GM15510 (cell line): ENCODE data around the gene DCAF10.

Experiments used
- POLR2A ChIP-seq: IDR thresholded peaks from 3 replicates; pipeline ENCODE4 v1.6.1; 2011; ENCODE audit warnings: borderline replicate concordance; ENCODE audit not compliant: insufficient read length; ENCODE audit errors: extremely low read depth

DCAF10 gene

GRCh38 chr9:37839496-37840461 lies 39.2 kb downstream of the DCAF10 start:
- TF ChIP-seq POLR2A = no peak

DNA sequence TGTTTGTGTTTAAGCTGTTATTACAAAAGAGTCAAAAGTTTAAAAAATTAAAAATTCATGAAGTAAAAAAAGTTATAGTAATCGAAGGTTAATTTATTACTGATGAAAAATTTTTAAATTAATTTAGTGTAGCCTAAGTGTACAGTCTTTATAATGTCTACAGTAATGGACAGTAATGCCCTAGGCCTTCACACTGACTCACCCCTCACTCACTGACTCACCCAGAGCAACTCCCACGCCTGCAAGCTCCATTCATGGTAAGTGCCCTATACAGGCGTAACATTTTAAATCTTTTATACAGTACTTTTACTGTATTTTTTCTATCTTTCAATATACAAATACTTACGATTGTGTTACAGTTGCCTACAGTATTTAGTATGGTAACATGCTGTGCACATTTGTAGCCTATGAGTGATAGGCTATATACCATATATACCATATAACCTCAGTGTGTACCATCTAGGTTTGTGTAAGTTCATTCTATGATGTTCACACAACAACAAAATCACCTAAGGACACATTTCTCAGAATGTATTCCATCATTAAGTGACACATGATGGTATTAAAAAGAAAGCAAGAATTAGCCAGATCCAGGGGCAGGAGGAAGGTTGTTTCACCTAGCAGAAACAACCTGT lies 40.1 kb downstream of the DCAF10 start:
- no peak for TF ChIP-seq POLR2A

DNA sequence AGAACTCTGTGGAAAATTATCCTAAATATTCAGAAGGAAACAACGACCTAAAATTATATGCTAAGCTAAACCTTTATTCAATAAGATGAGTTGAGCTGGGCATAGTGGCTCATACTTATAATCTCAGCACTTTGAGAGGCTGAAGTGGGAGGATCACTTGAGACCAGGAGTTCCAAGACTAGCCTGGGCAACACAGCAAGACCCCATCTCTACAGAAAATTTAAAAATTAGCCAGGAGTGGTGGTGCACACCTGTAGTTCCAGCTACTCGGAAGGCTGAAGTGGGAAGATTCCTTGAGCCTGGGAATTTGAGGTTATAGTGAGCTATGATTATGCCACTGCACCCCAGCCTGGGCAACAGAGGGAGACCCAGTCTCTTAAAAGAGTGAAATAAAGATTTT lies 51.6 kb downstream of the DCAF10 start:
- TF ChIP-seq POLR2A = no peak

DNA sequence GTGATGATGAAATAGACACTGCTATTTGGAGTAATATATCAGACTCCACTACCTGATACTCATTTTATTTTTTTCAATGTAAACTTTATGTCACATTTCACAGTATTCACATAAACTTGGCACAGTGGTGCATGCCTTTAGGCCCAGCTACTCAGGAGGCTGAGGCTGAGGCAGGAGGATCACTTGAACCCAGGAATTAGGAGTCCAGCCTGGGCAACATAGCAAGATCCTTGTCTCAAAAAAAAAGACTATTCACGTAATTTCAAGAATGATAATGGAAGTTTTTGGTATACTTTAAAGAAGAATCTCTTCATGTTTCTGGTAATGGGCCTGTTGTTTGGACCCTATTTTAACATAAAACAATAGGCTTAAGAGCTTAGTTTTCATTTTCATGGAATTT lies 56.0 kb downstream of the DCAF10 start:
- TF ChIP-seq POLR2A = no peak

- TF ChIP-seq POLR2A = no peak
Observed at GRCh38 chr9:37859043-37859442, 58.4 kb downstream of the DCAF10 start.

DNA sequence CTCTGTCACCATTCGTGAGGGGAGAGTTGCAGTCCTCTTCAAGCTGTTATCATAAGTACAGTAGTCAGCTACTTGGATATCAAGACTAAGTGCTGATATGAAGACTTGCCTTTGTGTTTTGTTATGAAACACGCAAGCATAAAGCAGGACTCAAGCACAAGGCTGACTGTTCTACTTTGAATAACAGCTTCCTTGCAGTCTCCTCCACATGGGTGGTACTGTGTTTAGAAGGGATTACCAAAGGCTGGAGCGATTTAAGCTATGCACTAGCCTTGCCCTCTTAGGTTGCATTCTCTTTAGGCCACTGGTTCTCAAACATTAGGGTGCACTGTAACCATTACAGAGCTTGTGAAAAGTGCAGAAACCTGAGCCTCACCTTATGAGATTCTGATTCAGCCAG lies 61.9 kb downstream of the DCAF10 start:
- no peak for TF ChIP-seq POLR2A

- no peak for TF ChIP-seq POLR2A
Observed at GRCh38 chr9:37870081-37870798, 69.6 kb downstream of the DCAF10 start.

GRCh38 chr9:37870799-37871176 lies 70.2 kb downstream of the DCAF10 start:
- no peak for TF ChIP-seq POLR2A

DNA sequence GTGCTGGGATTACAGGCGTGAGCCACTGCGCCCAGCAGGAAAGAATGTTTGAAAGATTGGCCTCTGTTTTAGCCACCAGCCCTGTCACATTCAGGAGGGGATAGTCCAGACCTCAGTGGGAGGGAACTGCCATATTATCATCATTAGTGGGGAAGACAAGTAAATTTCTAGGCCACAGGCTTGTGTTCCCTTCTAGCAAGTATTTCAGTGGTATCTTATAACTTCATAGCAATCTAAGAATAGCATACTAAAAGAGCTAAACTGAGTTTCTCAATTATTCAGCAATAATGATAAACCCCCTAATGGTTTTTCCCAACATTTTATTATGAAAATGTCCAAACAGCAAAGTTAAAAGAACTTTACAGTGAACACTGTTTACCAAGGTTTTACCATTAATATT lies 73.4 kb downstream of the DCAF10 start:
- TF ChIP-seq POLR2A = no peak

- no peak for TF ChIP-seq POLR2A
Observed at GRCh38 chr9:37876376-37876775, 75.8 kb downstream of the DCAF10 start.

GRCh38 chr9:37880916-37881479 lies 80.4 kb downstream of the DCAF10 start:
- no peak for TF ChIP-seq POLR2A

DNA sequence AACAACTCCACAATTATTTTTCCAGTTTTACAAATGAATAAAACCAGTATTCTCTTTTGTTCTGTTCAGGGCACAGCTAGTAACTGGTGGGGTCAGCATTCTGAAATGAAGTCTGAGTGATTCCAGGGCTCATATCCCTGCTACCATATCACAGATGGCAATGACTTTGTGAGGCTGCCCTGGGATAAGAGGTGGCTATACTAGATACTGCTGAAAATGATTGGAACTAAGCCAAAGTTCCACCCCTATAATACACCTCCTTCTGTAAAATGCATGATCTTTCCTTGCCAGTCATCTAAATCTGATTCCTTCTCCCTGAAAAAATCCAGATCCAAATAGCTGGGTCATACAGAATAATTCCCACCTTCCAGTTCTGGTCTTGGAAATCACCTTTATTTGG lies 88.9 kb downstream of the DCAF10 start:
- no peak for TF ChIP-seq POLR2A

DNA sequence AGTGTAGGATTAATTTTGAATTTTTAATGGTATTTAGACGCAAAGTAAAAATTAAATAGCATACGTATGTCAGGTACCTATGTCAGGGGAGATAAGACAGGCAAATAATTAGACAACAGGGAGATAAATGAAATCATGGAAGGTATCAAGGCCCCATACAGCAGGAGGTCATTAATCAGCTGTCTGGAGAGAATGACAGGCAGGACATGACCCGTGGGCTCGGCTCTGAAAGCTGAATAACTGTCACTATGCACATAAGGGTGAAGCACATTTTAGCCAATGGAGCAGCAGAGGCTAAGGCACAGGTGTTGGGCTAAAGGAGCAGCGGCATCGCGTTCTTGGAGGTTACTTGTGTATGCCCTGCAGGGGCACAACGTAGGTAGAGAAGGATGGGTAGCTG lies 91.5 kb downstream of the DCAF10 start:
- TF ChIP-seq POLR2A = no peak

- no peak for TF ChIP-seq POLR2A
Observed at GRCh38 chr9:37897665-37898064, 97.1 kb downstream of the DCAF10 start.

DNA sequence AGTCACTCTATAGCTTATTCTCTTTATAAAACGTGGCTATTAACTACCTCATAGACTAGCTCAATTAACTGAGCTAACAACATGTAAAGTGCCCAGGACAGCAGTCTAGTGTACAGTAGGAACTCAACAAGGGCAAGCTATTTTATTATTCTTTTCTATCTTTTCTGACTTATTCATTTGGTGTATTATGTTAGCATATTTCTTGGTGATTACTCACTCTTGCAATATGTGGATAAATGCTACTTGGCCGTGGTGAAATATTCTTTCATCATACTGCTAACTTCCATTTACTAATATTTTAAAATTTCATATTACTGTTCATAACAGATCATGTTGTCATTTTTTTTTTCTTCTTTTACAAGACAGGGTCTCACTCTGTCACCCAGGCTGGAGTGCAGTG lies 98.4 kb downstream of the DCAF10 start:
- TF ChIP-seq POLR2A = no peak

DNA sequence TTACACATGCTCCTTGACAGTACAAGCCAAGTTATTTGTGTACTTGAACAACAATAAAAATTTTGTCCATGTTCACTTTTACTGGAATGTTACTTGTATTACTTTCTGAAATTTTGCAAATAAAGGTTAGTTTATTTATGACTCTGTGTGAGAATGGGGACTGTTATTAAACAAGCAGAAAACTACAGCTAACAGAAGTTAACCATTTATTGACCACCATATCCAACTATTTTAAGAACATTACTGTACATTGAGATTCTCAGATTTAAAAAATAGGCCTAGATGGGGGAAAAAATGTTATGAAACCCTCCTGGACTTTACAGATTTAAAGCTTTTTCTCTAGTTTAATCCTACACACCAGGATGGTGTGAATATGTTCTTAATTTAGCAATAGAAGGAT lies 101.5 kb downstream of the DCAF10 start:
- TF ChIP-seq POLR2A = no peak
